Stimulated activated CD4-positive, alpha-beta T cell treated with anti-CD3 and anti-CD28 coated beads, Interleukin-4, amount 100 ng/mL, for 48 hours (primary cell): Measurements from ENCODE around the gene CUEDC1.

Experiments
- DNase-seq, 2 donors: peaks; one replicate each; pipeline ENCODE4 v3.0.0-alpha.2; 2020; ENCODE audit warnings: low read depth in 2 of 2

CUEDC1 gene

DNA sequence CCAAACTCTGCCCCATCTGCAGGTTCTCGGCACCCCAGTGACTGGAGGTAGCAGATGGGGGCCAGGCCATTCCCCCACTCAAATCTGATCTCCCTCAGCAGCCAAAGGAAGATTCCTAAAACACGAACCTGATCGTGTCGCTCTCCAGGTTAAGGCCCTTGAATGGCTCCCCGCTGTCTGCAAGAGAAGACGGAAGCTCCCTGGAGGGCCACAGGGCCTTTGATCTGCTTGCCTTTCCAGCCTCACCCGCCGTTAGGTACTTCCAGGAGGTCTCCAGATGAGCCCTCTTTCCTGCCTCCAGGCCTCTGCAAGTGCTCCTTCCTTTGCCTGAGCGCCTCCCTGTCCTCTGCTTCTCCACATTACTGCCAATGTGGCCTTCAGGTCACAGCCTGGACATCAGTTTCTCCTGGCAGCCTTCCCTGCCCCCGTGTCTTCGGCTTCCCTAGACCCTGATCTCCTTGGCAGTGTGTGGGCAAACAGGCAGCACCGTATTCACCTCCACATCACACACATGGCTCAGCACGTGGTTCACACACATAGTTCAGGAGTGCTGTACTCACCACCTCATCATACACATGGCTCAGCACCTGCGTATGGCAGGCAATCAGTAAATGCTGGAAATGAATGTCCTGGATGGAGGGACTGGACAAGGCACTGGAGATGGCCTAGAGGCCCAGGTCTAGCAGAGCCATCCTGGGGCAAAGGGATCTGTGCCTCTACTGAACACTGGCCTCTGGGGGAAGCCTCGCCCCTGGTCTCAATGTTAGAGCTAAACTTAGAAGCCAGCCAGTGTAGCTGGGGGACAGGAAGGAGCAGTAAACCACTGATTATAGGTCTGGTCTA, 79.0 kb downstream of the CUEDC1 start:
- DNase-seq = no peak

DNA sequence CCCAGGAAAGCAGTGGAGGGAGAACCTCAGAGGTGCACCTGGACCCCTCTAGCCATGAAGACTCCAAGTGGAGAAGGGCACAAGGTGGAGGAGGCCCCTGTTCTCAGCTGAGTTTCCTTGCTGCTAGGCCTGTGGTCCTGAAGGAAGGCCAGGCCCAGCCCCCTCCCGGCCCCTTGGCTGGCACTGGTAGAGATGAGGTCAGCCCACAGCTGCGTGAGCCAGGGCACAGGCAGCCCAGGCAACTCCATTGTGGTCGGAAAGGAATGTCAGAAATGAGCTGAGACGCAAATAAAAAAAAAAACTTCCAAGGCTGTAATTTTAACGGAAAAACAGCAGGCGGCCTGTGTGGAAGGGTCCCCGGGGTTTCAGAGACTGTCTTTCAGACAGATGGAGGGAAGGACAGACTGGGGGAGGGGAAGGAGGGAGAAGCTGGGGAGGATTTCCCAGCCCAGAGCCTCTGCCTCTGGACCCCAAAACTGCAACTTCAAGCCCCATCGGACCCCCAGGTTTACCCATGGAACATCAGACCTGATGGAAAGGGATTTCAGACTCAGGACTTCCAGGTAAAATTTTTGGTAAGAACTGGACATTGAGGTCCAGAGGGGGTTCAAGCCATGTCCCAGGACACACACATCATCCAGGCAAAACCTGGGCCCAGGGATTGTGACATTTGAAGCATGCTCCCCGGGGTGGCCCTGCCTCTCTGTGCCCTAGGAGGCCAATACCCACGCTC, 79.8 kb downstream of the CUEDC1 start:
- no peak for DNase-seq

DNA sequence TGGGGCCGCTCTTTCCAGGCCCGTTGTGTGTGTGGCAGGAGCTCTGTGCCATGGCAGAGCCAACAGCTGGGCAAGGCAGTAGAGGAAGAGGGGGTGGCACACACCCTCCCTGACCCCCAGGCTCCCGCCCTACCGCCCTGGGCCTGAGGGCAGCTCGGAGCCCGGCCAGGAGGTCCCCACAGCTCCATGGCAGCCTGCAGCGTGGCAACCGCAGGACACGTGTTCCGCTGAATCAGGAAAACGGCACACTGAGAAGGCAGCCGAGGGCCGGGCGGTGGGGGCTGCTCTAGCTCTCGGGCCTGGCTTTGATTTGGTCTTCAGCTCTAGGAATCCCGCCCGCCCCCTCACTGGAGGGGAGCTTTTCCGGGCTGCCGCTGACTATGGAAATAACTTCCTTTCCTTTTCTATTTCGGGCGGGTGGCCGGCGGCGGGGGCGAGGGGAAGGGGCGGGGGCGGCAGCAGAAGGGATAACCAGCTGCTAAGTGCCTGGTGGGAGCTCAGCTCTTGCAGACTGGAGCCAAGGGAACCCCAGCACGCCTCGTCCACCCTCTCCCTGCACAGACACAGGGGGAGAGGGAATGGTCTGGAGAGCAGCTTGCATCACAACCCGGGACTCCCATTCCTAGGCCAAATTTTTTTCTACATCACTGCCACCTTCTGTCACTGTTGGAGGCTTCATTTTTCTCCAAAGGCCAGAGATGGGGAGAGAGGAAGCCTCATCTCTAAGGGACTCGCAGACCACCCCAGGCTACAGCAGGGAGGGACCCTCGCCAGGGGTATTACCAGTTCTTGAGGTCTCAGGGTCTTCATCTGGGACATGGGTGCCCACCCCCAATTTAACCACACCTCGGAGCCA, 80.5 kb downstream of the CUEDC1 start:
- no peak for DNase-seq

DNA sequence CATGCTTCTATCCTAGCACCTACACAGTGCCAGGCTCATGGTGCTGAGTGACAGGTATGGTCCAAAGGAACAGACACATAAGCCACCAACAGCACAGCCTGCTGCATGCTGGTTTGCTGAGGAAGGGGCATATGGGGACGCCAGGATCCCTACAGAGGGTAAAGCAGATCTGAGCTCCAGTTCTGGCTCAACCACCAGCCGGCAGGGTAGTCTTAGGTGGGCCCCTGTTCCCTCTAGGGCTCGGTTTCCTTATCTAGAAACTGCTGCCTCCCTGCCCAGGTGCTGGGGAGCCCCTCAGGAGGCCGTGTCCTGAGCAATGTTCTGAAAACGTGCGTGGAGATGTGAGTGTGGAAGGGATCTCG, 81.2 kb downstream of the CUEDC1 start:
- DNase-seq = no peak

DNA sequence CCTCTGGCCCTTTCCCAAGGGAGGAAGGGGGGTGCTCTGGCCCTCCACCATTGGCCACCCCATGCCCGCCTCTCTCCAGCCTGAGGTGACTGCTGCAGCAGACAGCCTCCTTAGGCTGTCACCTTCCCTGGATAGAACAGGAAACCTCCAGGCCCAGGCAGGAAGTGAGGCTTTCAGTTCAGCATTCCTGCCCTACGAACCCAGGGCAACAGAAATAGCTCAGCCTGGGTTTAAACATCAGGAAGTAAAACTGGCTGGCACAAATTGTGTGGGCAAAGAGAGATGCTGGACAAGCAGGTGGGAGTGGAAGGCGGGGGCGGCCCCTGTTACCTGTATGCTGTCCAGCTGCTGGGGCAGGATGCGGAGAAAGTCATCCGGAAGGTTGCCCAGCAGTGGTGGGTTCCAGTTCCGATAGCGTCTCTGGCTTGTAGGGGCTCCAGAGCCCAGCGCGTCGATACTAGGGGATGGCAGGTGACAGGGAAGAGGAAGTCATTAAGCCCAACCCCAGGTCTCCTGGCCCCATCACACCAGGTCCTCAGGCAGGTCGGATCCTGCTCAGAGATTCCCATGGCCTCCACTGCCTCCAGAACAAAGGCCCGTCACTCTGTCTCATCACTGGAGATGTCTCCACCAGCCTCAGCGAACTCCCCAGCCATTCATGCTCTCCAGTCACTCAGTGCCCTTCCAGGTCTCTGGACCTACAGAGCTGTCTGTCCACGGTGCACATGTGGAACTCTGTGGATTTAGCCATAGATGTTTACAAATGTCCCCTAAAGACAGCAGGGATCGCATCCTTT, 81.8 kb downstream of the CUEDC1 start:
- DNase-seq = no peak

DNA sequence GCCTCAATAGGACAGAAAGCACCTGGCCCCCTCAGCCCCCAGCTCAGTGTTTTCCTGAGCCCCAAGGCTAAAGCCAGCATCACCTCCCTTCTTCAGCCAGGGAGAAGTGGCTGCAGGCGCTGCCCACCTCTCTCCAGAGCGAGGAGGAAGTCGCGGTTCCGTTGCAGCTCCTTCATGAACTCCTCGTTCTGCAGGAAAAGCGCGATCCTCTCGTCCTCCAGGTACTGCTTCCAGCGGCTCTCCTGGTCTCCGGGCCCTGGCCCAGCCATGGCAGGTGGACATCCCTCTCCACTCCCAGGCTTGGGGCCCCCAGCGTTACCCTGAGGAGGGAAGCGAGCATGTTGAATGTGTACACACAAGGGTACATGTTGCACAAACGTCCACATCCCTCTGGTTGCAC, 82.7 kb downstream of the CUEDC1 start:
- DNase-seq = no peak

DNA sequence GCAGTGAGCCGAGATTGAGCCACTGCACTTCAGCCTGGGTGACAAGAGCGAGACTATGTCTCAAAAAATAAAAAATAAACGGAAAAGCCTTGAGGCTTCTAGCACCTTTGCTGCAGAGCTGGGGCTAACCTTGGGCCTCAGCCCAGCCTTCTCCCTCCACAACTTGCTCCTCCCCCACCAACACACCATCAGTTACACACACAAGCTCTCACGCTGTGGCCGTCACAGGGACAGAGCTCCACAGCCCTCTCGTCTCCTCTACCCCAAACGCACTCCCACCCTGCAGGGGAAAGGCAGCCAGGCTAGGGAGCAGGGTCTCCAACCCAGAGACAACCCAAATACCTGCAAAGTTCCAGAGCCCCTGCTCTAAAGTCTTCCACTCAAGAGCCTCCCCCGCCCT, 83.3 kb downstream of the CUEDC1 start:
- DNase-seq = no peak

DNA sequence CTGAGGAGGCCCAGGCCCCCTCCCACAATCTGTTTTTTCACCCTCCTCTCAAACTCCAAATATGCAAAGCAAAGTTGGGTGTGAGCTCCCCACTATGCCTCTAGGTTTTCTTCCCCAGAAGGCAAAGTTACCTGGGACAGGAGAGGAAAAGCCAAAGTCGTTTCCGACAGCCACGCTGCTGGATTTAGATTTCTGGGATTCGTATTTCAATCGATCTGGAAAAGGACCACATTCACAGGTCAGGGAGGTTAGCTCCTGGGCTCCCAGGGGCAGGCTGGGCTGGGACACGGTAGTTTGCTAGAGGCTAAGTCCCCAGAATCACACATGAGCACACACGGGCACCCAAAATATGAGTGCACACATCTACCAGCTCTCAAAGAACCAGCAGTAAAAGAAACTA, 84.1 kb downstream of the CUEDC1 start:
- no peak for DNase-seq

DNA sequence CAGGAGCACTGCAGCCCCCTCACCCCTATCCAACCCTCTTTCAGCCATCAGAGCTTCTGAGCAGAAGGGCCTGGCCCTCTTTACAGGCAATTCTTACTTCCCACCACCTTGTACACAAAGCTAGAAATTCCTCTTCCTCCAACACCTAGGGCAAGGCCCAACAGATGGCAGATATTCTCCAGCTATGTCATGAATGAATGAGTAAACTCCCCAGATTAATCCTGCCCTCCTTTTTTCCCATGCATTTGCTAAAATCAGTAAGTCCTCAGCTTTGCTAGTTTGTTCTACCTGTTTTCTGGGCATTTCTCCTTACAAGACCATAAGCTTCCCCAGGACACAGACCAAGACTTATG, 85.0 kb downstream of the CUEDC1 start:
- DNase-seq = no peak

DNA sequence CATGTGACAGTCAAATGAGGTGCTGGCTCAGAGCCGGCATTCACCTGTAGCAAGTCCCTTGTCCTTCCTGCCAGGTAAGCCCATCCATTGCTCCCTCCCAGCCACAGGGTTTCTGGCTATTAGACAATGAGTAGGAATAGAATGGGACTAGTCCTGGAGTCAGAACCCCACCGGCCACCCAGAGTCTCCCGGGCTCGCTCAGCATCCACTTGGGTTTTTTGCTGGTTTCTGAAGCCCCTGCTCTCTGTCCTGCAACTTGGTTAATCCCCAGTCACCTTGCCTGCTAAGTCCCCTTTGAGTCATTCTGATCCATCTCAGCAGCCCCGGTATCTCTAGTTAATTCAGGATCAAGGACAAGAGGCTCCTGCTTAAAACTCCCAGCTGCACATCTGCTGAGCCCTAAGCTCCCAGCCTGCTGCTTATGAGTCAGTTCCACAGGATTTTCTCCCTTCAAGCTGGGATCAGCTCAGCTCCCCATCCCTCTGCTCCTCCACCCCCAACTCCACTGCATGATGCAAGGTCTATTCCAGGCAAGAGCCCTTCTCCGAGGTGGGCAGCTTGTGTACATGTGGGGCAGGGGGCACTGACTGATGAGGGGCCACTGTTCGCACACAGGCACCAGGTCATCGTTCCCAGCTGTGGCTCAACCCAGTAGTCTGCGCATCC, 85.5 kb downstream of the CUEDC1 start:
- DNase-seq = no peak

DNA sequence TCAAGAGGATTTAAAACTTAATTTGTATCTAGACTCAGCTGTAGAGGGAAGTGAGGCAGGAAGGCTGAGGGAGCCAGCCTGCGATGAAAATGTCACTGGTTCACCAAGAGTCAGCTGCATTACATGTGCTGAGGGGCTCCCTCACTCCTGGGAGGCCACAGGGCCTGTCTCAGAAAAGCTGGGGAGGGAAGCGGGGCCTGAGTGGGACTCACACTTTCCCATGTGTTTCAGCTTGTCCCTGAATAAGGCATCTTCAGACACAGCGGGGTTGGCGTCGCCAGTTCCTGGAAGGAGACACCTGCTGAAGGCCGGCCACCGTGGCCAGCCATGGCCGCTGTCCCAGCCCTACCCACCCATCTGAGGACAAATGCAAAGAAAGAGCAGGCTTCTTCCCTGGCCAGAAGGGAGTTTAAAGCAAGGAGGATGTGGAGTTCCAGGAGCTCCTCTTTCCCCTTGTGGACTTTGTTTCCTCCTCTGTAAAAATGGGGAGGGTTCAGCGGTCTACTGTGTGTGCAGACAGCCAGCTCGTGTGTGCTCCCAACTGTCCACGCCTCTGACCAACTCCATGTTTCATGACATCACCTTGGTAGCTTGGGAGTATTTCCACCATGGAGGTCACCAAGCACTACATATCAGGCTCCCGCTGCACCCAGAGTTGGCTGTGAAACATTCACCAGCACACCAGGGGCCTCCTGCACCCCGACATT, 86.1 kb downstream of the CUEDC1 start:
- DNase-seq = no peak

DNA sequence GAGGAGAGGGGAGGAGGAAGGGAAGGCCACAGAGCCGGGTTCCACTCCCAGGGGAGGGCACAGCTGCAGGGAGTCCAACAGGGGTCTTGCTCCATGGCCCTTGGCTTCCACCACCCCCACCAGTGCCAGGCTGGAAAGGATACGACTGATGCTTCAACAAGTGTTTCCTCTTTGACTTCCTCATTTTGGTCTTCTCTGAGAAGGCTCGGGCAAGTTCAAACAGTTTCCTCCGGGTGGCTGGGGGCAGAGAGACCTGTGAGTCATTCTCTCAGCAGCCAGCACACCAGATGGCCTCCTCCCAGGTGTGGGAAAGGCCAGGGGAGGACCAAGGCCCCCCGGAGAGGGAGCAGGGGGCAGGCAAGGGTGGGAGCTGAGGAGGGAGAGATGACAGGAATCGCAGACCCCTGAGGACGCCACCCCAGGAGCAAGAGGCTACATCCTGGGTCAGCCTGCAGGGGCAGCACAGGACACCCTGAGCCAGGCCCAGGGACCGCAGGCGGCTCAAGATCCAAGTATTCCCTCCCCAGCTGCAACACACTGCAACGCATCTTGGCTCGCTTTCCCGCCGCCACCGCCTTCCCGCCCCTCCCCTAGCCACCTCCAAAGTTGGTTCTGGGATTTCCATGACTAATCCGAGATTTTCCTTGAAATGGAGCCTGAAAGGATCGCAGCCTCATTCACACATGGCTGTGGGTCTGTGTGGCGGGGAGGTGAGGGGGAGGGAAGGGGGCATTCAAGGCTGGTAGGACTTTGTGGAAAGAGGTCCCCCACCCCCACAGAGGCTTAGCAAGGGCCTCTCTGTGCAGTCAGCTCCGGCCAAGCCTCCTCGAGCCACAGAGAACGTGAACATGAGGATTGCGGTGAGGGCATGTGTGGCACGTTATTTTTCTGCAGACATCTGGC, 87.0 kb downstream of the CUEDC1 start:
- DNase-seq = no peak

DNA sequence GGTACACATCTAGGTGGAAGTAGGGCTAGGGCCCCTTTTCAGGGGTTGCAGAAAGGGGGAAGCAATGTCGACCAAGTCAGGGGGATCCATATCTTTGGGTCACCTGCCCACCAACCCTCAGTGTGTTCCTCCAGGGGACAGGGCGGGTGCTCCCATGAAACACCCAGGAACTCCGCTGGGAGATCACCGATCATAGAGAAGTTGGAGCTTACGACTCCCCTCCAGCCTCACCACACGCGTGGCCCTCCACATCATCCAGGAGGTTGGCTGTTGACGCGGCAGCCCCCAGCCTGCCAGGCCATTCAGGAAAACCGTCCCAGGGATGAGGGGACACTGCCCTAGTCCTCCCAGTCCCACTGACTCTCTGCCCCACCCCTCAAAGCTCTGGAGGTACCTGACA, 88.1 kb downstream of the CUEDC1 start:
- DNase-seq = no peak

DNA sequence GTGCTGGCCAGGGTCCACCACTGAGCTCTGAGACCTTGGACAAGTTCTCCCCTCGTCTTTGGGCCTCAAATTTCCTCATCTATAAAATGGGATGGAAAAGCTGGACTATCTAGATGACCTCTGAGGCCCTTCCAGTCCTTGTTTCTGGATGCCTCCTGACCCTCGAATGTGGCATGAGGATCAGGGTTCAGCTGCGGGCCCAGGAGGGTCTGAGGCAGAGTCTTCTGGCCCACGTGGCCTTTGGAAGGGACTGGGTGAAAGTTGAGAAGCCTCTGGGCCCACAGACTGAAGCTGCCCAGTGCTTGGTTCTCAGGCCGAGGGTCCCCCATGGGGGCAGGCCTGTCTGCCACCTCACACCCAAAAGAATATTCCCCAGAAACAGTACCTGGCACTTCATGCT, 88.5 kb downstream of the CUEDC1 start:
- DNase-seq = no peak

DNA sequence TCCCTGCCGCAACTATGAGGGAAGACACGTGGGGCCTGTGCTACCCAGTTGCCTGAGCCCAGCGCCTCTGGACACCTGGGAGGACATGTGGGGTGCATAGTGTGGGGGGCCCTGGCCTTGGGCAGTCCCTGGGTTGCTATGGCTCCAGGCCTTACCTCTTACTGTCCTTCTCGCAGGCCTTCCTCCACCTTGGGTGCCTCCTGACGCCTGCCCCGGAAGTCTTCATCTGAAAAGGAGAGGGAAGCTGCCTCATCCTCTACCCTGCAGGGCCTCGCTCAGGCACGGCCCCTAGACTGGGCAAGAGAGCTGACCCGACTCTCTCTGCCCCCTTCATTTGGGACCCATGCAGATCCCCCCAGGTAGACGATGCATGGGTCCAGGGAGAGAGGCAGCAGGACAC, 88.9 kb downstream of the CUEDC1 start:
- no peak for DNase-seq

DNA sequence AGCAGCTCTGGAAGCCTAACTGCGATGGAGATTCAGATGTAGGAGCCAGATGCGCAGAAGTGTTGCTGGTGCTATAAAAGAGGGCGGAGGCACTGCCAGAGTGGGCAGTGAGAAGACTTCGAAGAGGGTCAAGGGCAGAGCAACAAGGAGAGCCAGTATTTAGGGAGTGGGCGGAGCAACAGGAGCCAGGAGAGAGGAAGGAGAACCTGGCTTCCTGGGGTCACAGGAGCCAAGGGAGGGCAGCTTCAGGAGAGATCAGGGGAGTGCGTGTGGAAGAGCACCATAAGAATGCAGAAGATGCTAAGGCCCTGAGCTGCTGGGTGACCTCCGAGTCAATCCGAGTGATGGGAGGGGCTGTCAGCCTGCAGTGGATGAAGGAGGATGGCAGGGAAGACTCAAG, 90.9 kb downstream of the CUEDC1 start:
- no peak for DNase-seq

DNA sequence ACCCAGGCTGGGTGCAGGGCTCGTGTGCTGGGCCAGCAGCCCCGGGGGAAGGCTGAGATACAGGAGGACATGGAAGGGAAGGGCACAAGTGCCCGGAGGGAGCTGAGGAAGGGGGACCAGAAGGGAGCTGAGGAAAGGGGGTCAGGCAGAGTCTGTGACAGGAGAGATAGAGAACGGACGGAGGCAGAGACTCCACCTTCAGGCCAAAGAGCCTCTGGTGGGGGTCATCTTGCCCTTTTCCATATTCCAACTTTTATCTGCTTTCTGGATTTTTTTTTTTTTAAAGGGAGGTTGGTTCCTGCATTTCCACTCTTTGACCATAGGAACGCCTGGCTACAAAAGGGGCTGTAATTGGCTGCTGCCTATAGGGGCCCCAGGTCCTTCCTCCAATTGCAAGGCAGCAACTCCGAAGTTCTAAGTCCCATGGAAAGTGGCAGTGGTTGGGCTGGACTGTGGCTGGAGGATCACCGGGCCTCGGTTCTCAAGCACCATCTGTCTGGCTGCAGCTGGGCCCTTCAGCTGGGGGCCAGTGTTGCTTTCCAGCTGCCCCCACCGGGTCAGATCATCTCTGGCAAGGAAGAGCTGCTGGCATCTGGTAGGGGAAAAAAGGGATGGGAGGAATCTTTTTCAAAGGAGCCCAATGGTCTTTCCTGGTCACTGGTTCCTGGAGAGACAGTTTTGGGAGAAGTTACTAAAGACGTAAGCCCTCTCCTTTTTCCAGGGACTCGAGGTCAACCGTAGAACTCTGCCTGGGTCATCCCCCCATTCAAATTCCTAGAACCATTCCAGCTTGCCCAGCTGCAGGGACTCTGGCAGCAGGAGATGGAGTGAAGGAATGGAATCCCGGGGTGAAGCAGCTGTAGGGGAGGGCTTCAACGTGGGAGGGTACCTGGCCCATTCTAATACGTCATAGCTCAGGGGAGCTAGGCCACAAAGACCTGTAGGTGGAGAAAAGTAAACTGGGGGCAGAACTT, 92.2 kb downstream of the CUEDC1 start:
- no peak for DNase-seq
